Measurements from ENCODE around the gene LEMD1. TPM values are rescaled to one million over a fixed set of nuclear protein-coding genes. Genes with fewer than 3 reads are reported as not detected.

The LEMD1 gene
- total RNA-seq, 2 donors from 2014 or later: not detected

GRCh38 chr1:205340676-205341075, 81.2 kb downstream of the LEMD1 start:
- 92 to 93% methylated on average over 1 of the region's 1 CpG for WGBS, 2 donors
- TF ChIP-seq CTCF (IDR thresholded peaks at IDR 0.05): no peak
- no peak for TF ChIP-seq POLR2A (IDR thresholded peaks at IDR 0.05)
- Histone ChIP-seq H3K27ac (no peak overlapping the region), H3K4me3 (no peak overlapping the region), H3K4me1 (peaks cover 16% of the 10 kb centered on the region), H3K9me3 (no peaks in the 10 kb centered on the region), H3K36me3 (replicated peaks in 1 of 2; ENCODE audit: insufficient read depth in 1 of 2, low read depth in 2 of 2) (no peaks in the 10 kb centered on the region), H3K27me3 (peaks cover 0 to 4% of the 10 kb centered on the region in 2 donors)
- ATAC-seq (no peak), DNase-seq (no peak)
- intact Hi-C loops (cut with DNase I): loop anchor here (10.0 kb wide), 1 partner anchor 144 kb away; no protein-coding TSS in a partner anchor

GRCh38 chr1:205339717-205340116, 82.1 kb downstream of the LEMD1 start:
- ATAC-seq (no peak), DNase-seq (no peak)
- Histone ChIP-seq H3K27ac (no peak overlapping the region), H3K36me3 (replicated peaks in 1 of 2; ENCODE audit: insufficient read depth in 1 of 2, low read depth in 2 of 2) (no peaks in the 10 kb centered on the region), H3K4me1 (peaks cover 15% of the 10 kb centered on the region), H3K27me3 (peaks cover 0 to 4% of the 10 kb centered on the region in 2 donors), H3K9me3 (no peaks in the 10 kb centered on the region), H3K4me3 (no peak overlapping the region)
- intact Hi-C loops (cut with DNase I): loop anchor here (10.0 kb wide), 2 partner anchors 145 to 185 kb away; no protein-coding TSS in a partner anchor
- TF ChIP-seq CTCF (IDR thresholded peaks at IDR 0.05): no peak
- no peak for TF ChIP-seq POLR2A (IDR thresholded peaks at IDR 0.05)
- WGBS, 2 donors: 78 to 97% methylated on average over 4 of the region's 4 CpGs

GRCh38 chr1:205339197-205339702, 82.6 kb downstream of the LEMD1 start:
- Histone ChIP-seq H3K4me3 (no peak overlapping the region), H3K27ac (no peak overlapping the region), H3K9me3 (no peaks in the 10 kb centered on the region), H3K4me1 (peaks cover 10% of the 10 kb centered on the region), H3K36me3 (replicated peaks in 1 of 2; ENCODE audit: insufficient read depth in 1 of 2, low read depth in 2 of 2) (no peaks in the 10 kb centered on the region), H3K27me3 (peaks cover 0 to 4% of the 10 kb centered on the region in 2 donors)
- DNase-seq (no peak), ATAC-seq (no peak)
- intact Hi-C loops (cut with DNase I): loop anchor here (10.0 kb wide), 1 partner anchor 186 kb away; no protein-coding TSS in a partner anchor
- no peak for TF ChIP-seq CTCF (IDR thresholded peaks at IDR 0.05)
- TF ChIP-seq POLR2A (IDR thresholded peaks at IDR 0.05): no peak
- WGBS, 2 donors: 88 to 90% methylated on average over 21 of the region's 21 CpGs

- DNase-seq (no peak), ATAC-seq (no peak)
- no peaks in the 10 kb centered on the region for H3K27me3 ChIP-seq
- TF ChIP-seq CTCF (IDR thresholded peaks at IDR 0.05) (no peak), POLR2A (IDR thresholded peaks at IDR 0.05) (no peak)
- no peaks in the 10 kb centered on the region for H3K9me3 ChIP-seq
- H3K36me3 ChIP-seq (replicated peaks in 1 of 2; ENCODE audit: insufficient read depth in 1 of 2, low read depth in 2 of 2): no peaks in the 10 kb centered on the region
- no peaks in the 10 kb centered on the region for H3K4me1 ChIP-seq
- intact Hi-C loops (cut with DNase I): loop anchor here (10.0 kb wide), 1 partner anchor 187 kb away; no protein-coding TSS in a partner anchor
- 65% methylated on average over 7 of the region's 7 CpGs for whole genome bisulfite sequencing, 2 donors
- no peak overlapping the region for H3K27ac ChIP-seq
- H3K4me3 ChIP-seq: no peak overlapping the region
These were observed 83.8 kb downstream of the LEMD1 start for GRCh38 chr1:205338011-205338410.

- DNase-seq (no peak), ATAC-seq (no peak)
- 72 to 79% methylated on average over 6 to 7 of the region's 7 CpGs for WGBS, 2 donors
- H3K4me1 ChIP-seq: no peaks in the 10 kb centered on the region
- no peak overlapping the region for H3K27ac ChIP-seq
- H3K4me3 ChIP-seq: no peak overlapping the region
- intact Hi-C loops (cut with DNase I): loop anchor here (10.0 kb wide), 1 partner anchor 187 kb away; no protein-coding TSS in a partner anchor
- TF ChIP-seq POLR2A (IDR thresholded peaks at IDR 0.05): no peak
- no peak for TF ChIP-seq CTCF (IDR thresholded peaks at IDR 0.05)
- no peaks in the 10 kb centered on the region for H3K27me3 ChIP-seq
- no peaks in the 10 kb centered on the region for H3K36me3 ChIP-seq (replicated peaks in 1 of 2; ENCODE audit: insufficient read depth in 1 of 2, low read depth in 2 of 2)
- no peaks in the 10 kb centered on the region for H3K9me3 ChIP-seq
These were observed 84.4 kb downstream of the LEMD1 start for GRCh38 chr1:205337481-205337880.
